Measurements from ENCODE around the gene TP53TG3E.
"Not testable (repeated sequence)": the region's sequence is repeated elsewhere in the genome, so short reads cannot be mapped to it uniquely, and the experiment has no call there.

TP53TG3E gene, protein sequence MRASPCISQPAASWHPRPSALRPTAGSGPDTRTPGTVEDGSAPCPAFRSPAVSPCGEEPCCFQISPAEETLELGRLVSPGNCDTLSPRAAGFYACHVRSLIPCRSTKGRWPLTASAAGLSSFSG

DNA sequence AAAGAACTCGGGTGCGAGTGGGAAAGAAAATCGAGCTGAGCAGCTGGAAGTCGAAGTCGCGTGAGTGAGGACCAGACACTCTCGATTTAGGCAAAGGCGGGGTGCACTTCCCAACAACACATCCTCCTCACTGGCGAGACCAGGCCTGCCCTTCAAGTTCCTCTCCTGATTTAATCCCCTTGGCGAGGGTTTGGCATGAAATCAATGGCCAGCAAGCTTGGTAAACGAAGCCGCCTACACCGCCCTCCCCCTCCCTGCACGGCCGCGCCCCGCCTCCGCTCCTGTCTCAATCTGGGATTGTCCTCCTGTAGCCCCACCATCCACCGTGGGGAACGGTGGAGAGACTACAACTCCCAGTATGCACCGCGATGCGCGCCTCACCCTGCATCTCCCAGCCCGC lies at the start of gene TP53TG3E:
Gene TP53TG3E (plus strand): TSS at position 301 of the 400 bp plus-strand sequence. CDS start 68 bp downstream, at position 369.
- H3K27me3 ChIP-seq (ENCODE audit: control insufficient read depth in 1 of 2, insufficient read depth in 2 of 2, low read length in 2 of 2); H3K9me3 ChIP-seq (ENCODE audit: control insufficient read depth in 2 of 2, low read length in 2 of 2); H3K4me1 ChIP-seq (ENCODE audit: control insufficient read depth, insufficient read depth, low read length); H3K4me3 ChIP-seq (ENCODE audit: low read length in 2 of 2); H3K36me3 ChIP-seq (ENCODE audit: control insufficient read depth in 2 of 2, insufficient read depth in 2 of 2, low read length in 2 of 2); H3K9ac ChIP-seq (ENCODE audit: low read length in 2 of 2); H3K27ac ChIP-seq (ENCODE audit: low read length): not testable (repeated sequence)

DNA sequence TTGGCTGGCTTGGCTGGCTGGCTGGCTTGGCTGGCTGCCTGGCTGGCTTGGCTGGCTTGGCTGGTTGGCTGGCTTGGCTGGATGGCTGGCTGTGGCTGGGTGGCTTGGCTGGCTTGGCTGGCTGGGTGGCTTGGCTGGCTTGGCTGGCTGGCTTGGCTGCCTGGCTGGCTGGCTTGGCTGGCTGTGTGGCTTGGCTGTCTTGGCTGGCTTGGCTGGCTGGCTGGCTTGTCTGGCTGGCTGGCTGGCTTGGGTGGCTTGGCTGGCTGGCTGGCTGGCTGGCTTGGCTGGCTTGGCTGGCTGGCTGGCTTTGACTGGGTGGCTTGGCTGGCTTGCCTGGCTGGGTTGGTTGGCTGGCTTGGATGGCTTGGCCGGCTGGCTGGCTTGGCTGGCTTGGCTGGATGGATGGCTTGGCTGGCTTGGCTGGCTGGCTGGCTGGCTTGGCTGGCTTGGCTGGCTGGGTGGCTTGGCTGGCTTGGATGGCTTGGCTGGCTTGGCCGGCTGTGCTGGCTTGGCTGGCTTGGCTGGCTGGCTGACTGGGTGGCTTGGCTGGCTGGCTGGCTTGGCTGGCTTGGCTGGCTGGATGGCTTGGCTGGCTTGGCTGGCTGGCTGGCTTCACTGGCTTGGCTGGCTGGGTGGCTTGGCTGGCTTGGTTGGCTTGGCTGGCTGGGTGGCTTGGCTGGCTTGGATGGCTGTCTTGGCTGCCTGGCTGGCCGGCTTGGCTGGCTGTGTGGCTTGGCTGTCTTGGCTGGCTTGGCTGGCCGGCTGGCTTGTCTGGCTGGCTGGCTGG lies 32.3 kb downstream of the TP53TG3E start:
- H3K27ac ChIP-seq (ENCODE audit: low read length); H3K9ac ChIP-seq (ENCODE audit: low read length in 2 of 2); H3K4me1 ChIP-seq (ENCODE audit: control insufficient read depth, insufficient read depth, low read length); H3K27me3 ChIP-seq (ENCODE audit: control insufficient read depth in 1 of 2, insufficient read depth in 2 of 2, low read length in 2 of 2); H3K9me3 ChIP-seq (ENCODE audit: control insufficient read depth in 2 of 2, low read length in 2 of 2); H3K36me3 ChIP-seq (ENCODE audit: control insufficient read depth in 2 of 2, insufficient read depth in 2 of 2, low read length in 2 of 2); H3K4me3 ChIP-seq (ENCODE audit: low read length in 2 of 2): not testable (repeated sequence)

DNA sequence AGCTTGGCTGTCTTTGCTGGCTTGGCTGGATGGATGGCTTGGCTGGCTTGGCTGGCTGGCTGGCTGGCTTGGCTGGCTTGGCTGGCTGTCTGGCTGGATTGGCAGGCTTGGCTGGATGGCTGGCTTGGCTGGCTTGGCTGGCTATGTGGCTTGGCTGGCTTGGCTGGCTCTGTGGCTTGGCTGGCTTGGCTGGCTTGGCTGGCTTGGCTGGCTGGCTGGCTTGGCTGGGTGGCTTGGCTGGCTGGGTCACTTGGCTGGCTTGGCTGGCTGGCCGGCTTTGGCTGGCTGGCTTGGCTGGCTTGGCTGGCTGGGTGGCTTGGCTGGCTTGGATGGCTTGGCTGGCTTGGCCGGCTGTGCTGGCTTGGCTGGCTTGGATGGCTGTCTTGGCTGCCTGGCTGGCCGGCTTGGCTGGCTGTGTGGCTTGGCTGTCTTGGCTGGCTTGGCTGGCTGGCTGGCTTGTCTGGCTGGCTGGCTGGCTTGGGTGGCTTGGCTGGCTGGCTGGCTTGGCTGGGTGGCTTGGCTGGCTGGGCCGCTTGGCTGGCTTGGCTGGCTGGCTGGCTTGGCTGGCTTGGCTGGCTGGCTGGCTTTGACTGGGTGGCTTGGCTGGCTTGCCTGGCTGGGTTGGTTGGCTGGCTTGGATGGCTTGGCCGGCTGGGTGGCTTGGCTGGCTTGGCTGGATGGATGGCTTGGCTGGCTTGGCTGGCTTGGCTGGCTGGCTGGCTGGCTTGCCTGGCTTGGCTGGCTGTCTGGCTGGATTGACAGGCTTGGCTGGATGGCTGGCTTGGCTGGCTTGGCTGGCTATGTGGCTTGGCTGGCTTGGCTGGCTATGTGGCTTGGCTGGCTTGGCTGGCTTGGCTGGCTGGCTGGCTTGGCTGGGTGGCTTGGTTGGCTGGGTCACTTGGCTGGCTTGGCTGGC lies 33.8 kb downstream of the TP53TG3E start:
- H3K27ac ChIP-seq (ENCODE audit: low read length); H3K27me3 ChIP-seq (ENCODE audit: control insufficient read depth in 1 of 2, insufficient read depth in 2 of 2, low read length in 2 of 2); H3K9me3 ChIP-seq (ENCODE audit: control insufficient read depth in 2 of 2, low read length in 2 of 2); H3K4me3 ChIP-seq (ENCODE audit: low read length in 2 of 2); H3K4me1 ChIP-seq (ENCODE audit: control insufficient read depth, insufficient read depth, low read length); H3K9ac ChIP-seq (ENCODE audit: low read length in 2 of 2); H3K36me3 ChIP-seq (ENCODE audit: control insufficient read depth in 2 of 2, insufficient read depth in 2 of 2, low read length in 2 of 2): not testable (repeated sequence)

DNA sequence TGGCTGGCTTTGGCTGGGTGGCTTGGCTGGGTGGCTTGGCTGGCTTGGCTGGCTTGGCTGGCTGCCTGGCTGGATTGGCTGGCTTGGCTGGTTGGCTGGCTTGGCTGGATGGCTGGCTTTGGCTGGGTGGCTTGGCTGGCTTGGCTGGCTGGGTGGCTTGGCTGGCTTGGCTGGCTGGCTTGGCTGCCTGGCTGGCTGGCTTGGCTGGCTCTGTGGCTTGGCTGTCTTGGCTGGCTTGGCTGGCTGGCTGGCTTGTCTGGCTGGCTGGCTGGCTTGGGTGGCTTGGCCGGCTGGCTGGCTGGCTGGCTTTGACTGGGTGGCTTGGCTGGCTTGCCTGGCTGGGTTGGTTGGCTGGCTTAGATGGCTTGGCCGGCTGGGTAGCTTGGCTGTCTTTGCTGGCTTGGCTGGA lies 34.4 kb downstream of the TP53TG3E start:
- H3K4me1 ChIP-seq (ENCODE audit: control insufficient read depth, insufficient read depth, low read length); H3K9me3 ChIP-seq (ENCODE audit: control insufficient read depth in 2 of 2, low read length in 2 of 2); H3K27ac ChIP-seq (ENCODE audit: low read length); H3K4me3 ChIP-seq (ENCODE audit: low read length in 2 of 2); H3K9ac ChIP-seq (ENCODE audit: low read length in 2 of 2); H3K27me3 ChIP-seq (ENCODE audit: control insufficient read depth in 1 of 2, insufficient read depth in 2 of 2, low read length in 2 of 2); H3K36me3 ChIP-seq (ENCODE audit: control insufficient read depth in 2 of 2, insufficient read depth in 2 of 2, low read length in 2 of 2): not testable (repeated sequence)

DNA sequence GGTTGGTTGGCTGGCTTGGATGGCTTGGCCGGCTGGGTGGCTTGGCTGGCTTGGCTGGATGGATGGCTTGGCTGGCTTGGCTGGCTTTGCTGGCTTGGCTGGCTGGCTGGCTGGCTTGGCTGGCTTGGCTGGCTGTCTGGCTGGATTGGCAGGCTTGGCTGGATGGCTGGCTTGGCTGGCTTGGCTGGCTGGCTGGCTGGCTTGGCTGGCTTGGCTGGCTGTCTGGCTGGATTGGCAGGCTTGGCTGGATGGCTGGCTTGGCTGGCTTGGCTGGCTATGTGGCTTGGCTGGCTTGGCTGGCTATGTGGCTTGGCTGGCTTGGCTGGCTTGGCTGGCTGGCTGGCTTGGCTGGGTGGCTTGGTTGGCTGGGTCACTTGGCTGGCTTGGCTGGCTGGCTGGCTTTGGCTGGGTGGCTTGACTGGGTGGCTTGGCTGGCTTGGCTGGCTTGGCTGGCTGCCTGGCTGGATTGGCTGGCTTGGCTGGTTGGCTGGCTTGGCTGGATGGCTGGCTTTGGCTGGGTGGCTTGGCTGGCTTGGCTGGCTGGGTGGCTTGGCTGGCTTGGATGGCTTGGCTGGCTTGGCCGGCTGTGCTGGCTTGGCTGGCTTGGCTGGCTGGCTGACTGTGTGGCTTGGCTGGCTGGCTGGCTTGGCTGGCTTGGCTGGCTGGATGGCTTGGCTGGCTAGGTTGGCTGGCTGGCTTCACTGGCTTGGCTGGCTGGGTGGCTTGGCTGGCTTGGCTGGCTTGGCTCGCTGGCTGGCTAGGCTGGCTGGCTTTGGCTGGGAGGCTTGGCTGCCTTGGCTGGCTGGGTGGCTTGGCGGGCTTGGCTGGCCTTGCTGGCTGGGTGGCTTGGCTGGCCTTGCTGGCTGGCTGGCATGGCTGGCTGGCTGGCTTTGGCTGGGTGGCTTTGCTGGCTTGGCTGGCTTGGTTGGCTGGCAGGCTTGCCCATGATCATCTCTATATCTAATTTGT lies 35.3 kb downstream of the TP53TG3E start:
- H3K4me3 ChIP-seq (ENCODE audit: low read length in 2 of 2); H3K27ac ChIP-seq (ENCODE audit: low read length); H3K36me3 ChIP-seq (ENCODE audit: control insufficient read depth in 2 of 2, insufficient read depth in 2 of 2, low read length in 2 of 2); H3K27me3 ChIP-seq (ENCODE audit: control insufficient read depth in 1 of 2, insufficient read depth in 2 of 2, low read length in 2 of 2); H3K9me3 ChIP-seq (ENCODE audit: control insufficient read depth in 2 of 2, low read length in 2 of 2); H3K4me1 ChIP-seq (ENCODE audit: control insufficient read depth, insufficient read depth, low read length); H3K9ac ChIP-seq (ENCODE audit: low read length in 2 of 2): not testable (repeated sequence)
